GM18861 (cell line): Measurements from ENCODE around the gene DYNC2LI1.

Experiments used
- ATAC-seq: cut with Tn5 transposase; IDR thresholded peaks from one replicate; pipeline ENCODE4 v1.9.1; 2021; ENCODE audit not compliant: unreplicated experiment

Gene DYNC2LI1

DNA sequence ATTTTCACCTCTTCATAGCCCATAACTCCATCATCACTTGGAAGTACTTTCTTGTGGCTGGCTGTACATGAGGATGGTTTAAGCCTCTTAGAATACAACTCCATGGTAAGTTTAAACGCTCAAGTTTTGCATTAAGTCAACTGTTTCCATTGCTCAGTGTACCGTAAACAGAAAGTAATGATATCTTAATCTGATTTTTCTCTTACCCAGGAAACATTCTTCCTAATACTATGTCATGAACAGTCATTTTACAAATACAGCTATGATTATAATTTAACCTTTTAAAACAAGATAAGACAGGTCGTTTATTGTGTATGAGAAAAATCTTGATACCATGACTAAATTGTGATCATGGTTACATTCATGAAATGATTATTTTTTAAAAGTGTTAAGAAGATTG is 11.6 kb upstream of the DYNC2LI1 start:
- ATAC-seq = no peak

DNA sequence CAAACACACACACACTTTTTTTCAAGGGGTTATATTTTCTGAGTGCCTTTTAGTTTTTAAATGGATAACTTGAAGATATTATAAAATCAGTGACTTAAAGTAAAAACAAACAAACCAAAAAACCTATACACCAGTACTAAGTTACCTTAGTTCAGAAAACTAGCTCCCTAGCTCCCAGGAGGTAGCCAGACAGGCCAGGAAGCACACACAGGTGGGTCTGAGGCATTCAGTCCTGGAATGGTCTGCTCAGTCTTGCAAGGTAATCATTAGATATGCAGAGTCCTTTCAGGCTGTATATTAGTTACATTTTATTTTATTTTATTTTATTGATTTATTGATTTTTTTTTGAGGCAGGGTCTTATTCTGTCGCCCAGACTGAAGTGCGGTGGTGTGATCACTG is 10.7 kb upstream of the DYNC2LI1 start:
- ATAC-seq = no peak

DNA sequence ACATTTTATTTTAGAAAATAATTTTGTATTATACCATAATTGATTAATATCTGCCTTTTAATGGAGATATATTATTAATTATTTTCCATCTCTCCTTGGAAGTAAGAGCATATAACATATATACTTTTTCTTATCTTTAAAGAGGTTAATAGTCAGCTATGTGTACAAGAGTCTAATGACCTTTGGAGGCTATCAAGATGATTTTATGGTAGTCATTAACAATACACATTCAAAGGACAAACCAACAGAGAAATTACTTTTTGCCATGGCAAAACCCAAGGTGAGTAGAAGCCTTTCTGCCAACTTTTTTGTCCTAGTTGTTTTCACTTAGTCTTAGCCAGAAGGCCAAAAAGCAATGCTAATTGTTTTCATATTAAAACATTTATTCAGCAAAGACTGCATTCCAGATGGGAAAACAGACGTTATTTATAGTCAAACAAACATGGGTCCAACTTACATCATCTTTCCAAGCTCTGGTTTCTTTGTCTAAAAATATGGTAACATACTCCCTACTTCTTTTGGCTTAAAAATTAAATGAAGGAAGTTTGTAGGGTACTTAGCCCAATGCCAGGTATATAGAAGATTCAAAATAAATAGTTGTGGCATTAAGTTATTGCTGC is 9.6 kb upstream of the DYNC2LI1 start:
- no peak for ATAC-seq

DNA sequence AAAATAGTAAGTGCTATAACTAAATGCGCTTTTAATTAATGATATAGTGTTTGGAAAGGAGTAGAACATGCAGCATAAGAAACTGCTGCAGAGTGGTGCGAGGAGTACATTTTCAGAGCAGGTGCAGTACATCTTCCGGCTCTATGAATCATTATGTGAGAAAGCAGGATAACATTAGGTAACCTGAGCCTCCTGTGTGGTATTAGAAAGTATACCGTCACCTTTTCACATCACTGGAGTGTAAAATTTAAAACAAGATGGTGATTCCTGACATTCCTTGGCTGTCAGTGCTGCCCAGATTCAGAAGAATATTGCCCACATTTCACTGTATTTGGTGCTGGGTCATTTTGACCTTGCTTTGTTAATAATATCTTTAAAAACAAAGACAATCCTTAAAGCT is 7.8 kb upstream of the DYNC2LI1 start:
- ATAC-seq = no peak

DNA sequence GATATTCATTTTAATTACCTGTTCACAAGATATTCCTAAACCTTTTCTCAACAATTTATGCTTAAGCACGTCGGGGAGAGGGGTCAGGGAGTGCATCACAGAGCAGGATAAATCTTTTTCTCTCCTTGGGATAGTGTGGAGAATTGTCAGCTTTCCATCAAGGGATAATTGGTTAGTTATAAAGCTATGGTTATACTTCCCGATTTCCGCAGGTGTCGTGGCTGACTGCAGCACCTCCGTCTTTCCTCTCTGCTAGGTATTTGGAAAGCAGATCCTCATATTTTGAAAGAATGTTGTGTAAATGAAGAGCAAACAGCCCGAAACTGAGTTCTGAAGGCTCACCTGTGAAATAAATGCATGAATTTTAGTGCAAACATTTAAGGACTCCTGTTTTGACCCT is 778 bp downstream of the DYNC2LI1 start:
- no peak for ATAC-seq

DNA sequence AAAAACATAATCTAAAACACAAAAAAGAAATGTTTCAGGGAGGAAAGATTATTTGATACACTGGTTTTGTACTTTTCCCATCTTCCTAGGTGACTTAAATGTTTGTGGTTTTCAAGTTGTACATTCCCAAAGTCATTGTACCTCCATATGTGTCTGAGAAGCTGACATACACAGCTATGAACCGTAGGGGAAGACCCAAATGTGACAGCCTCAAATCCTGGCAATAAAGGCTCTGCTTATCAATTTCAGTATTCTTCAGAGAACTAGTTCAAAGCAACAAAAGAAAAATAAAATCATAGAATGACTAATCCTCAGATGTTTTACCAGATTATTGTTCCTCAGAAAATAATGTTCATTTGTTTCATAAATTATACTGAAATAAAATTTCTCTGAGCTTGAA is 2.5 kb downstream of the DYNC2LI1 start:
- no peak for ATAC-seq

DNA sequence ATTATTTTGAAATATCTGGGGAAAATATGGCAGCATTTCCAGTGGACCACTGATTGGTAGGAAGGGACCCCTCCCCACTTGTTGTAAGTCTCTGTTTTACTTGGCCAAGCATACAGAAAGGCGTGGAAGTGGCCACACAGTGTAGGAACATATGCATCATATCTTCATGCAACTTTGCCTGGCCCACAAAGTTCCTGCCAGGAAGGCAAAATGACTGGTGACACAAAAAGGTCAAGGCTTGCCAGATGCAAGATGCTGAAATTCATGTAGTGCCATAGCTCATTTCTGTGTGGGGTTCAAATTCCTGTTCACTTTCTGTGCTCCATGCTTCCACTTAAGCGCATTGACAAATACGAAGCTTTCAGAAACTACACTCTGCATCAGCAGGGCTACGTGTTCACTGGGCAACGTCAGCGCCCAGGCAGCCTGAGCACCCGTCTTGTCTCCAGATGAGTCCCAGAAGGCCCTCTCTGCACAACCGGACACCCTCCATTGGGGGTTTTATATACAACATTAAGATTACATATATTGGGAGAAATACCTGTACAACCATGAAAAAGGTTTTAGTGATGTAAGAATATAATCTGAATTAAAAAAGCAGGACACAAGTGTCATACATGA is 3.6 kb downstream of the DYNC2LI1 start:
- no peak for ATAC-seq

DNA sequence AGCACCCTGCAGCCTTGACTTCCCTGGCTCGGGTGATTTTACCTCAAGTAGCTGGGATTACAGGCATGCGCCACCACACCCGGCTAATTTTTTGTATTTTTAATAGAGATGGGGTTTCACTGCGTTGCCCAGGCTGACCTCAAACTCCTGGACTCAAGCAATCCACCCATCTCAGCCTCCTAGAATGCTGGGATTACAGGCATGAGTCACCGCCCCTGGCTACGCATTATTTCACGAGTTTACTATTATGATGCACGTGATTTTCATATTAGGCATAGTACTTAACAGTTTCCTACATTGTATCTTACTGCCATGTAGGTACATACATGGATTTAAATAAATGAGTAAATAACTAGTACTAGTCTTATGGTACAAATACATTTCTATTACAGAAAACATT is 4.4 kb downstream of the DYNC2LI1 start:
- ATAC-seq = no peak

DNA sequence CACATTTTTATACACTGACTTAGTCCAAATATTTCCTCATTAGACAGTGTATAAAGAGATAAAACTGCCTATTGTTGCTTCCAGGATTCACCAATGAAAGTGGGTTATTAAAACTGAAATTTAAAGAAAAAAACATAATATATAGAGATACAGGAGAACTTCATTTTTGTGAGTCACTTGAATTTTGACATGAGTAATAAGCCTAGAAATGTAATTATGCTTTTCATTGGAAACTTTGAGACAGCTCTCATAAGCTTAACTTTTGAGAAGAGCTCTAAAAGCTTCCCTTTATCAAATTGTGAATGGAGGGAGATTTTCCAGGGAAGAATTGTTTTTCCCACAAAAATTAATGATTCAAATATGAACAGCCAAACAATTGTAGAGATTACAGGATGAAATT is 14.1 kb downstream of the DYNC2LI1 start:
- no peak for ATAC-seq

DNA sequence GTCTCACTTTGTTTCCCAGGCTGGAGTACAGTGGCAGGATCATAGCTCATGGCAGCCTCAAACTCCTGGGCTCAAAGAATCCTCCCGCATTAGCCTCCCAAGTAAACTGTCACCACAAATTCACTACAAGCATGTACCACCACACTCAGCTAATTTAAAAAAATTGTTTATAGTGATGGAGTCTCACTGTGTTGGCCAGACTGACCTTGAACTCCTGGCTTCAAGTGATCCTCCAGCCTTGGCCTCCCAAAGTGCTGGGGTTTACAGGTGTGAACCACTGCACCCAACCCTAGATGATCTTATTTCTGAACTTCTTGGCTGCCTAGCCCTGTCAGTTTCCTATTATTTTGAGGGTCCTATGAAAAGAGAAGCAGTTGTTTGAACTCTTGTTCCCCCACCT is 14.8 kb downstream of the DYNC2LI1 start:
- no peak for ATAC-seq

DNA sequence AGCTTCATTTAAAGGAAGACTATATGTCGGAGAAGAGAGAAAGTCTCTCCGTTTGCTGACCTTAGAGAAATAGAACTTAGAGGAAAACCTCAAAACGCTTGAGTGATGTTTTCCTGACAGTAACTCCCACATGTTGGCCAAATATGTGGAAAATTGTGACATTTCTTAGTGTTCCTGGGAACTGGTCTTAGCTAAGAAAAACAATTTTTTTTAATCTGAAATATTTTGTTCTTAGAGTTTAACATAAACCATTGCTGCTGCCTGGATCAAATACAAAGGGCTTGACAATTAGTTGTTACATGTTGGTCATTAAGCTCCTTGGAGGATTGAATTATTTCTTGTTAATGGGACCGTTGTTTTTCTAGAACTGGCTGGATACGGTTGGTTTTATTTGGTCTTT is 16.3 kb downstream of the DYNC2LI1 start:
- no peak for ATAC-seq

DNA sequence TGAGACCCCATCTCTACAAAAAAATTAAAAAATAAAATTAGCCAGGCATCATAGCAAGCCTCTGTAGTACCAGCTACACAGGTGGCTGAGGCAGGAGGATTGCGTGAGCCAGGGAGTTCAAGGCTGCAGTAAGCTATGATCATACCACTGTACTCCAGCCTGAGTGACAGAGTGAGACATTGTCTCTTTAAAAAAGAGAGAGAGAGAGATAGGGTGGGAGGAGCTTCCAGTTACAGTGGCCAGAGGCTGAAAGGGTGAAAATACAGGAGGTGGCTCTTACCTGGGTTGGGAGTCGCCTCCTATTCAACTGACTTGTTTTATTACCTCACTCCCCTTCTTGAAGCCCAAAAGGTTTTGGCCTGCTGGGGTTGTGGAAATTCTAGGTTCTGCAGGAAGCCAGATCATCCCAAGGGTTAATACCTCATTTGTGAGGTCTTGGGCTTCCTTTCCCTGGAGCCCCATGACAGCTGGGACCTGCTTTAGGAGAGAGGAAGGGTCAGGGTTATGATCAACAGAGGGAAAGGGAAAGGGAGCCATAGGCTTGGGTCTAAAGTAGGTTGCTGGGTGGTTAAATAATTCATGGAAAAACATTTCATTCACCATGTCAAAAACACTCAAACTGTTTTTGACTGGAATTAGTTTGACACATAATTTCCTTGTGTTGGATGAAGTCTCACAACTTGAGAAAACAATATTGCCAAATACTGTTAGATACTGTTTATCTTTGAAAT is 17.4 kb downstream of the DYNC2LI1 start:
- ATAC-seq = no peak

DNA sequence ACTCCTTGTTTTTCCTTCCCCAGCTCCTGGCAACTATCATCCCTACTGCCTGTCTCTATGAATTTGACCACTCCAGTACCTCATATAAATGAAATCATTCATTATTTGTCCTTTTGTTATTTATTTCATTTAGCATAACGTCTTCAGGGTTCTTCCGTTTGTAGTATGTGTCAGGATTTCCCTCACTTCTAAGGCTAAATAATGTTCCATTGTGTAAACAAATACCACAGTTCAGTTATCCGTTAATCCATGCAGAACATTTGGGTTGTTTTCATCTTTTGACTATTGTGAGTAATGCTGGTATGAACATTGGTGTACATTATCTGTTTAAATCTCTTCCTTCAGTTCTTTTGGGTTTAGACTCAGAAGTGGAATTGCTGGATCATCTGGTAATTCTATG is 18.8 kb downstream of the DYNC2LI1 start:
- ATAC-seq = peak; percentile 90

DNA sequence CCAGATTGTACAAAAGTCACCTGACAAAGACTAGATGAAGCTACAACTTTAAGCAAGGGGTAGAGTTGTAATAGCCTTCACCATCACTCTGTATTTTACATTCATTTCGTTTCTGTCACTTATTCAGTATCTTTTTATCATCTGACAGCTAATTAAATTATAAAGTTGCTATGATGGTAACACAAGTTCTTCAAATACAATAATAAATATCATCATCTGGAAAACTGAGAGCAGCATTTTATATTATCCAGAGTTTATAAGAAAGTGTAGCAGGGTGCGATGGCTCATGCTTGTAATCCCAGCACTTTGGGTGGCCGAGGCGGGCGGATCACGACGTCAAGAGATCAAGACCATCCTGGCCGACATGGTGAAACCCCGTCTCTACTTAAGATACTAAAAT is 21.1 kb downstream of the DYNC2LI1 start:
- no peak for ATAC-seq

DNA sequence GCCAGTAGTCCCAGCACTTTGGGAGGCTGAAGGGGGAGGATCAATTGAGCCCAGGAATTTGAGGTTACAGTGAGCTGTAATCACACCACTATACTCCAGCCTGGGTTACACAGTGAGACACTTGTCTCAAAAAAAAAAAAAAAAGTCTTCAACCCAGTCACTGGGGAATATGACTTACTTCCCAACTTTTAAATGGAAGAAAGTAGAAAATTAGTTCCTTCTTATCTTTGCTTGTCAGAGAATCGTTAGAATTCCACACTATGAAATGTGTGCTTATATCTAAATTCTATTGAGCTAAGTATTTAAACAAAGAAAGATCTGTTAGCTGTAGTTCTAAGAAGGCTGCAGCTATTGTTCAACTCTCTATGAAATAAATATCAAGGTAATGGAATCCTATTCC is 22.4 kb downstream of the DYNC2LI1 start:
- no peak for ATAC-seq

DNA sequence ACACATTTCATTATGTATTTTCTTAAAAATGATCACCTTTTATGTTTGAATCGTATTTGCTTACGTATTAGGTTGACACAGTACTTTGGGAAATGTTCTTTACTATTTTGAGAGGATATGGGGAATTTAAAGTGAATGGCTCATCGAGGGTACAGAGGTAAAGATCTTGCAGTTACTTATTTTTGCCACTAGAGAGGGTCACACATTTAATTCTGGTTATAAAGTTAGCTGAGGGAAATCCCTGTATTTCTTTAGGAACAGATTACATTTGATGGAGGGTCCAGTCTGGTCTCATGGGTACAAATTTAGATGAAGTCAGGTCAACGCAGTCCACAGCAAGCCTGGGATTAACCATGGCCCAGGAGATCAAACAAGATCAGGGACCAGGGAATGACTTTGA is 24.5 kb downstream of the DYNC2LI1 start:
- no peak for ATAC-seq

DNA sequence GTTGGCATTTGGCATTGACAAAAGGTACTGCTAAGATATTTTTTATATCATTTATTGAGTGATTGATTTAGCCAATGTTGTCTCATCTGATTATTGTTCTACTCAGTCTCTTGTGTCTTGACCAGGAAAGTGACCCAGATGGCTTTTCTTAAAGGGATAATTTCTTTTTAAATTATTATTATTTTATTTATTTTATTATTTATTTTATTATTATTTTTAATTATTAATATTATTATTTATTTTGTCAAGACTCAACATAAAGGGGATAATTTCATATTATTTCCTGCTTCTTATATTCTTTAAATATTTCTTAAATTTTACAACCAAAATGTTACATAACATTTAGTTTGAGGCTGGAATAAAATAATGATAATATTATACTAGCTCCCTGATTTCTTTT is 27.1 kb downstream of the DYNC2LI1 start:
- ATAC-seq = no peak

DNA sequence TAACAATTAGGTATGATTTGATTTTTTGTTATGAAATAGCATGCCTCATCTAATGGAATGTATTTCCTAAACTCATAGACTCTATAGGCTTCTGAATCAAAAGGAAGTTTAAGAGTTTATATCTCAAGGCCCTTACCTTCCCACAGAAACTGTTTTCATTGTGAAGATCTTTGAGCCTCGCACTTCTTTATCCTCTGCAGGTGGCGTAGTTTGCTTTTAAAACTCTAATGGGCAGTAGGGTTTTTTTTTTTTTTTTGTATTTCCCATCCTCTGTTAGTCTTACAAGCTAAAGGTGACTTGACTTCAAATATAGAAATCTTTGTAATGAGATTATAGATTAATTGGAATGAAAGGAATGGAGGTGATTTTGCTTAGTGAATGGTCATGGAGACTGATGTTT is 28.3 kb downstream of the DYNC2LI1 start:
- no peak for ATAC-seq

DNA sequence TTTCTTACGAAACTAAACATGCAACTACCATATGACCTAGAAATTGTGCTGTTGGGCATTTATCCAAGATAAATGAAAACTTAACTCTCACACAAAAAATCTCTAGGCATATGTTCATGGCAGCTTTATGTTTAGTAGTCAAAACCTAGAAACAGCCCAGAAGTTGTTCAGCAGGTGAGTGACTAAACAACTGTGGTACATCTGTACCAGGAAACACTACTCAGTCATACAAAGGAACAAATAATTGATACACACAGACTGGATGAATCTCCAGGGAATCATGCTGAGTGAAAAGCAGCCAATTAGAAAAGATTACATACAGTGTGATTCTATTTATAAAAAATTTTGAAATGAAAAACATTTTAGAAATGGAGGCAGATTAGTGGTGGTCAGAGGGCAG is 29.3 kb downstream of the DYNC2LI1 start:
- ATAC-seq = no peak

DNA sequence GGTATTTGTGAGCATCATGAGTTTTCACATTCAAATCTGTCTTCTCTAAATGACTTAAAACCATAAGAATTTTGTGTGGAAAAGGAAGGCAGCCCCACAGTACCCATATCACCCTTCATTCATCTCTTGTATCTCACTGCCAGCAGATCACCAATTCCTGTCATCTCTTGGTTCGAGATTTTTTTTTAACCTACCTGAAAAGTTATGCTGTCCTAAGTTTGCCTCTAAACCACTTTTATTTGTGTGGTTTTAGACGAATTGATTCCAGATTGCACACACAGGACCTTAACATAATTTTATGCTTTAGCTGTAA is 32.8 kb downstream of the DYNC2LI1 start:
- ATAC-seq = no peak

DNA sequence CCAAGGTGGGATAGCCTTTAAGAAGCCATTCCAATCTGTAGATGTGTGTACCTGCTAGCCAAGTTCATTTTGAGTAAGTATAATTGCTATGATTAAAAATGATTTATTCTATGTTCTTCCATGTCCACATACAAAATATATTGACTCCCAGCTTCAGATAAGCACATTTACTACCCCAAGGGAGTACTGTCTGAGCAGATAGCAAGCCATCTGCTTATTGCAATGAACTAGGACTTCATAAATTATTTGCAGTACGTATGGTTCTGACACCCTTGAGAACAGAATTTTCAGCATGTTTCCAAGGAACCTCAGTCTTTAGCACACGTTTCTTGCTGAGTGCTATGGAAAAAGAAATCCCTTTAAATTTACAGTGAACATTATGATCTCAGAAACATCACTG is 36.6 kb downstream of the DYNC2LI1 start:
- no peak for ATAC-seq

DNA sequence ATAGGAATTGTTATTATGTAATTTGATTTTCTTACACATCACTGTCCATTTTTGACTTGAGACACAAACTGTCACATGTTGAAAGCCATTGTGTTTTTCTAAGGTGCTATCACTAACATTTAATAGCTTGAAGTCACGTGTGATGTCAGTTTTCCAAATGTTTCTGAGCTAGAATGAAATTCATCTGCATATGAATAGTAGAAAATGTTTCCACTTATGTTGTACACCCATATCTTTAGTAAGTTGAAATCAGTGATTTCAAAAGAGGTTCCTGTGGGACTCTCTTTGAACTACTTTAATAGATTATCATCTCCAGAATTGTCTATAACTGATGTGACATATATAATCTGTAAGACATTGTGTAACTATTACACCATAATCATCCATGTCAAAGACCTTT is 37.0 kb downstream of the DYNC2LI1 start:
- no peak for ATAC-seq

DNA sequence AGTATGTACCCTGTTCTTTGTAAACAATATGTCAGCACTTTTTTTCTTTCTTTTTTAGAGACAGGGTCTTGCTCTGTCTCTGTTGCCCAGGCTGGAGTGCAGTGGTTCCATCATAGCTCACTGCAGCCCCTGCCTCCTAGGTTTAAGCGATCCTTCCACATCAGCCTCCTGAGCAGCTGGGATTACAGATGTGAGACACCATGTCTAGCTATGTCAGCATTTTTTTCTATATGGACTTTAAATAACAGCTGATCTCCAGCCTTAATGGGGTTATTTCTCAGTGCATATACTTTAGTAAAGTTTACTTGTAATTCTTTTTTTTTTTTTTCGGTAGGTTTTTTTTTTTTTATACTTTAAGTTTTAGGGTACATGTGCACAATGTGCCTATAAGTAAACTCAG is 38.2 kb downstream of the DYNC2LI1 start:
- ATAC-seq = no peak
